ENCODE measurements around the gene RBBP6. TPM values are rescaled to one million over a fixed set of nuclear protein-coding genes. Genes with fewer than 3 reads are reported as not detected.

RBBP6 gene
- total RNA-seq, 2 experiments from 2014 or later: 74.6 to 76.1 TPM

DNA sequence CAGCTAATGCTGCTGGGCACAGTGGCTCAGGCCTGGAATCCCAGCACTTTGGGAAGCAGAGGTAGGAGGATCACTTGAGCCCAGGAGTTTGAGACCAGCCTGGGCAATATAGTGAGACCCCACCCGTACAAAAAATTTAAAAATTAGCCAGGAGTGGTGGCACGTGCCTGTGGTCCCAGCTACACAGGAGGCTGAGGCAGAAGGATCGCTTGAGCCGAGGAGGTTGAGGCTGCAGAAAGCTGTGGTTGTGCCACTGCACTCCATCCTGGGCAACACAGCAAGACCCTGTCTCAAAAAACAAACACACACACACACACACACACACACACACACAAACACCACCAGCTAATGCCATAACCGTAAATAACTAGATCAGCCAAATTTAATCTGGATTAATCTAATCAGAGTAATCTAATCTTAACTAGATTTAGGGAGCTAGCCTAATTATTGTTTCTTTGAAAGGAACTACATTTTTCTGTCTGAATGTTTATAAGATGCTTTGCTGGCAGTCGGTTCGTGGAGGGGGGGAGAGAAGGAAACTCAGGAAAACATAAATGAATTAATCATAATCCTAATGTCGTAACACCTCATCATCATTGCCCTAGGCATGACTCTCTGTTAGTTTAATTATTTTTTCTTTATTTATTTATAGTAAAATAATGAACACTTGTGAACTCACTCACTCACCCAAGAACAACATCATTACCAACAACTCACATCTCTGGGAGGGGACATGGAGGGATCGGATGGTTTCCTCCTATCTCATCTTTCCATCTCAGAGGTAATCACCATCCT is 12.5 kb upstream of the RBBP6 start:
- CTCF ChIA-PET: interaction anchor here (0.7 to 1.8 kb wide), 2 partner anchors 10 kb away, joined by 4 read pairs; no protein-coding TSS in a partner anchor
- POLR2A ChIA-PET: no interaction called here
- Mint-ChIP-seq H3K27me3 (no peaks in the 10 kb centered on the region), H3K4me3 (no peak overlapping the region), H3K4me1 (ENCODE audit: low read depth) (no peaks in the 10 kb centered on the region), H3K27ac (no peak overlapping the region), H3K9me3 (no peaks in the 10 kb centered on the region), H3K36me3 (no peaks in the 10 kb centered on the region)
- DNase-seq: no peak
- intact Hi-C loops (cut with micrococcal nuclease): no loop called here

DNA sequence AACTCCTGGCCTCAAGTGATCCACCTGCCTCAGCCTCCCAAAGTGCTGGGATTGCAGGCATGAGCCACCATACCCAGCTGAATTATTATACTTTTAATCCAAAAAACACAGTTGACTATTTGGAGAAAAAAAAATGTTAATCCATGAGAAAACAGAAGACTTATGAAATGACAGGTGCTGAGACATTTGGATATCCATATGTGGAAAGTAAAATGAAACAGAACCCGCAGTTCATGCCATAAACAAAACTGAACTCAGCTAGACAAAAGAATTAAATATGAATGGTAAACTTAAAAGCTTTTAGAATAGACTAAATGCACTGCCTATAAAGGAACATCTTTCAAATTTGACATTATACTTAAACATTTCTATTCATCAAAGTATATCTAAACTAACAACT is 8.2 kb upstream of the RBBP6 start:
- Mint-ChIP-seq H3K27me3 (no peaks in the 10 kb centered on the region), H3K36me3 (no peaks in the 10 kb centered on the region), H3K4me1 (ENCODE audit: low read depth) (no peaks in the 10 kb centered on the region), H3K9me3 (no peaks in the 10 kb centered on the region), H3K4me3 (no peak overlapping the region), H3K27ac (no peak overlapping the region)
- no peak for DNase-seq
- intact Hi-C loops (cut with micrococcal nuclease): no loop called here
- ChIA-PET CTCF (interaction anchor here (1.2 kb wide), 1 partner anchor 14 kb away, joined by 5 read pairs; no protein-coding TSS in a partner anchor), POLR2A (no interaction called here)

DNA sequence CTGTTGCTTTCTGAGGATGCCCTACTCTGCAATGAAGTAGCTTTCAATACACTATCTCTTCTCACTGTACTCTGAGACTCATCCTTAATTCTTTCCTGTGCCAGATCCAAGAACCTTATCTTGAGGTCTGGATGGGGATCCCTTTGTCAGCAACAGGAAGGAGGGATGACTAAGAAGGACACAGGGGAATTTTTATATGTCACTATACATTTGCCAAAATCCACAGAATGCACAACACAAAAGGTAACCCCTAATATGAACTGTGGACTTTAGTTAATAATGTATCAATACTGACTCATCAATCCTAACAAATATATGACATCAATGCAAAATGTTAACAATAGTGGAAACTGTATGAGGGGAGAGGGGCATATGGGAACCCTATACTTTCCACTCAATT is 4.7 kb upstream of the RBBP6 start:
- intact Hi-C loops (cut with micrococcal nuclease): loop anchor here (5.0 kb wide), 1 partner anchor 723 kb away; the partner anchor contains the start of gene ZKSCAN2
- Mint-ChIP-seq H3K36me3 (peaks cover 4% of the 10 kb centered on the region), H3K27me3 (no peaks in the 10 kb centered on the region), H3K4me1 (ENCODE audit: low read depth) (no peaks in the 10 kb centered on the region), H3K9me3 (no peaks in the 10 kb centered on the region), H3K27ac (no peak overlapping the region), H3K4me3 (no peak overlapping the region)
- CTCF ChIA-PET: no interaction called here
- POLR2A ChIA-PET: no interaction called here
- DNase-seq: no peak

DNA sequence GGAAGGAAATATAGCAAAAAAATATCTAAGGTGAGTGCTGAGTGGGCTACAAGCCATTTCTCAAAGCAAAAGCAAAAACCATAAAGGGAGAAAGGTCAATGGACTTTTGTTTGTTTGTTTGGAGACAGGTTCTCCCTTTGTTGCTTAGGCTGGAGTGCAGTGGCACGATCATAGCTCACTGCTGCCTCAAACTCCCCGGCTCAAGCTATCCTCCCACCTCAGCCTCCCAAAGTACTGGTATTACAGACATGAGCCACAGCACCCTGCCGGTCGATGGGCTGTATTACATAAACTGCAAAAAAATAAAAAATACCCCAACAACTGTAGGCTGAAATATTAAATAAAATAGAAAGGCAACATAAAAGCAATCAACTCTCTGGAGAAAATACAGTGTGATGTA is 3.5 kb upstream of the RBBP6 start:
- peaks cover 10% of the 10 kb centered on the region for H3K36me3 Mint-ChIP-seq
- DNase-seq: no peak
- intact Hi-C loops (cut with micrococcal nuclease): loop anchor here (5.0 kb wide), 1 partner anchor 721 kb away; the partner anchor contains the start of gene ZKSCAN2
- ChIA-PET CTCF (interaction anchor here (3.7 kb wide), 1 partner anchor 19 kb away, joined by 20 read pairs; no protein-coding TSS in a partner anchor), POLR2A (no interaction called here)
- H3K4me3 Mint-ChIP-seq: no peak overlapping the region
- no peak overlapping the region for H3K27ac Mint-ChIP-seq
- no peaks in the 10 kb centered on the region for H3K9me3 Mint-ChIP-seq
- H3K27me3 Mint-ChIP-seq: no peaks in the 10 kb centered on the region
- H3K4me1 Mint-ChIP-seq (ENCODE audit: low read depth): no peaks in the 10 kb centered on the region

DNA sequence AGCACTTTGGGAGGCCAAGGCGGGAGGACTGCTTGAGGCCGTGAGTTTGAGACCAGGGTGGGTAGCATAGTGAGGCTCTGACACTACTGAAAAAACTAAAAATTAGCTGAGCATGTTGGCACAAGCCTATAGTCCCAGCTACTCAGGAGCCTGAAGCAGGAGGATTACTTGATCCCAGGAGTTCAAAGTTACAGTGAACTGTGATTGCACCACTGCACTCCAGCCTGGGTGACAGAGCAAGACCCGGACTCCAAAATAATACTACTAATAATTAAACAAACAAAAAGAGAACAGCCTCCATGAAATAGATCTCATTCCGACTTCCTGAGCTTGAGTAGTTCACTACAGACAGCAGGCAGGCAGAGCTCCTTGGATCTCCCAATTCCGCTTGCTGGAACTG is 2.7 kb upstream of the RBBP6 start:
- H3K4me3 Mint-ChIP-seq: no peak overlapping the region
- no peak overlapping the region for H3K27ac Mint-ChIP-seq
- no peaks in the 10 kb centered on the region for H3K9me3 Mint-ChIP-seq
- ChIA-PET CTCF (interaction anchor here (0.6 to 3.7 kb wide), 4 partner anchors 13 to 1101 kb away, joined by 3 to 20 read pairs (median 4); no protein-coding TSS in a partner anchor), POLR2A (no interaction called here)
- peaks cover 17% of the 10 kb centered on the region for H3K36me3 Mint-ChIP-seq
- intact Hi-C loops (cut with micrococcal nuclease): loop anchor here (5.0 kb wide), 1 partner anchor 721 kb away; the partner anchor contains the start of gene ZKSCAN2
- no peaks in the 10 kb centered on the region for H3K4me1 Mint-ChIP-seq (ENCODE audit: low read depth)
- DNase-seq: no peak
- no peaks in the 10 kb centered on the region for H3K27me3 Mint-ChIP-seq

DNA sequence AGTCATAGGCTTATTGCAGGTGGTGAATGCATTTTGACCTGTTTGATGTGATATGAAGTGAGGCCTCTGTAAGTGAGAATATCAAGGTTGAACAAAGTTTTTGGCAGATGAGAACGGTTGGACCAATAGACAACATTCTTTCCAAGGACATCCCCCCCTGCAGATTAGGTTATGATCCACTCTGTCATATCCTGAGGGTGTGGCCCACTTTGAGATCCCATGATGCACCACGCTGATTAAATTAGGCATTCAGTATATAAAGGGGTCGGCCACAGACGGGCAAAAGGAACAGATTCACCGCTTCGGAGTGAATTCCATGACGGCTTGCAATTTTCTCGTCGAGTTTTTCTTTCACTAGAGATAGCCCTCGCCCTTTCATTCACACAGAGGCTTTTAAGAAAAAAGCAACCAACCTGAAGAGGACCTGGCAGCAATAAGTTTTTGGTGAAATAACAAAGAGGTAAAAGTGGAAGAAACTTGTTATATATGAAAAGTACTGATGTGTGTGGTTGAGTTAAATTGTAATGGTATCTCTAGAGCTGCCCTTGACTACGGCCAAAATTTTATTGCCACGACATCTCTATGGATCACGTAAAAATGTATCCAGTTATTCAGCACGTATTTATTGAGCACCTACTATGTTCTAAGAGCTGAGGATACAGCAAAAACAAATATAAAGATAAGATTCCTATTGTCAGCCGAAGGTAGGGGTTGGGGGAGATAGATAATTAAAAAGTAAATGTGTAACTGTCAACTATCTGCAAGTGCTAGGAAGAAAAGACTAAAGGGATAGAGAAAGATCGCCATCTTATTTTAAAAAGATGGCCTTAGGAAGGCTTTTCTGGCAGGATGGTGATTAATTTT is 1.7 kb upstream of the RBBP6 start:
- H3K27ac Mint-ChIP-seq: no peak overlapping the region
- intact Hi-C loops (cut with micrococcal nuclease): loop anchor here (2.0 to 5.0 kb wide), 2 partner anchors 191 to 720 kb away; partner anchors contain the start of genes TNRC6A and ZKSCAN2
- DNase-seq: no peak
- no peak overlapping the region for H3K4me3 Mint-ChIP-seq
- H3K9me3 Mint-ChIP-seq: no peaks in the 10 kb centered on the region
- peaks cover 5% of the 10 kb centered on the region for H3K4me1 Mint-ChIP-seq (ENCODE audit: low read depth)
- ChIA-PET POLR2A (interaction anchor here (1.0 kb wide), 1 partner anchor 14 kb away, joined by 3 read pairs; no protein-coding TSS in a partner anchor), CTCF (interaction anchor here (0.6 to 3.7 kb wide), 4 partner anchors 14 to 33 kb away, joined by 3 to 20 read pairs (median 4); no protein-coding TSS in a partner anchor)
- H3K36me3 Mint-ChIP-seq: peaks cover 26% of the 10 kb centered on the region
- no peaks in the 10 kb centered on the region for H3K27me3 Mint-ChIP-seq

DNA sequence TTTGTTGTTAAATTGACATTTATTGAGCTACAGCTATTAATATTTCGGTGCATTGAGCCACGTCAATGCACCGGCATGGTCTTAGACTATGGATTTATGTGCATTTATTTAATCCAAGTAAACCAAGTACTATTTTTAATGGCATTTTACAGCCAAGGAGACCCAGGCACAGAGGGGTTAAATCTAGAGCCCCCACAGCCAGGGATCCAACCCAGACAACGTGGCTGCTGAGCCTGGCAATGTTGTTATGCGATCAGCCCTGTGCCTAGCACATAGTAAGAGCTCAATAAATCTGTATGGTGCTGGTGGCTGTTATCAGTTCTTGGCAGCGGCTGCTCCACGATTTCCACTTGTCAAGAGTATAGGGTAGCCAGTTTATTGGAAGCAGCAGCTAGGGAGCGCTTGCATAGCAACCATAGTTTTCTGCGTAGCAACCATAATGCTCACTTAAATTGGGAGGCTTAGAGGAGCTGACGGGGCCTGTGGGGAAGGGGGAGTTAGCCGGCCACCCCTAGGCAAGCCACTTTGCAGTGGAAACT is 541 bp upstream of the RBBP6 start:
- POLR2A ChIA-PET: interaction anchor here (0.6 to 2.4 kb wide), 4 partner anchors 13 to 192 kb away, joined by 3 to 7 read pairs (median 4); no protein-coding TSS in a partner anchor

DNA sequence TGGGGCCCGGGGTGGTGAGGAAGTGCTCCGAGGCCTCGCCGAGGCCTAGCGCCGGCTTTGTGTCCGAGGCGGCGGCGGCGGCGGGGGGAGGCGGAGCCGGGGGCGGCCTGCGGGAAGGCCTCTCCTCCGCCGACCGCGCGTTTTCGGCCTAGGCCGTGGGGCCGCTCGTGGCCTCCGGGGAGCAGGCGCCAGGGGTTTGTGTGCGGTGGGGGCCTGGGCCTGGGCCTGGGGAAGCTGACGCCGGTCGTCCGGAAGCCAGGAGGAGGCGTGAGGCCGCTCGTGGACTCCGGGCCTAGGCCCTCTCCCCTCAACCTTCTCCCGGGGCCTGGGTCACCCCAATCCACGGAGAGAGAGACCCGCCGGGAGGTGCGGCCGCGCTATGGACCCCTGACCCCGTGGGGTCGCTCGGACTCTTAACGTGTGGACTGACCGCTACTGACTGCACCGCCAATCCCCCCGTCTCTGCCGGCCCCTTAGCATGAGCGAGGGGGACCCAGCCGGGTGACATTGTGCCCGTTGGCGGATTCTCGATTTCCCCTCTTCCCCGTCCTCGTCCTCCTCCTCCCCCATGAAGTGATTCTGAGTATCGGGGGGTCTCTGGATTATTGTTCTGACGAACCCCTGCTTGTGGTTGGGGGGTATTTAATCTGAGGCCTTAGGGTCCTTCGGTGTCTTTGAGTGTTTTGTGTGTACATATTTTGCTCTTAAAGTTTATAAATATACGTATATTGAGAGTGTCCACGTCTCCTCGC is 660 bp downstream of the RBBP6 start:
- ChIA-PET CTCF (interaction anchor here (2.1 kb wide), 1 partner anchor 25 kb away, joined by 7 read pairs; no protein-coding TSS in a partner anchor), POLR2A (interaction anchor here (0.9 to 2.4 kb wide), 4 partner anchors 129 to 476 kb away, joined by 3 to 7 read pairs (median 4); no protein-coding TSS in a partner anchor)
- no peaks in the 10 kb centered on the region for H3K27me3 Mint-ChIP-seq
- peak; percentile 68 for DNase-seq
- H3K4me3 Mint-ChIP-seq: peak overlapping the region; percentile 99
- peak overlapping the region; percentile 100 for H3K27ac Mint-ChIP-seq
- H3K9me3 Mint-ChIP-seq: no peaks in the 10 kb centered on the region
- H3K4me1 Mint-ChIP-seq (ENCODE audit: low read depth): peaks cover 23% of the 10 kb centered on the region
- intact Hi-C loops (cut with micrococcal nuclease): loop anchor here (1.0 to 10.0 kb wide), 9 partner anchors 23 to 717 kb away; partner anchors contain the start of genes ARHGAP17, LCMT1, TNRC6A and ZKSCAN2
- peaks cover 35% of the 10 kb centered on the region for H3K36me3 Mint-ChIP-seq

More for the DNA sequence above, 541 bp upstream of the RBBP6 start:
- Mint-ChIP-seq H3K36me3 (peaks cover 29% of the 10 kb centered on the region), H3K27me3 (no peaks in the 10 kb centered on the region), H3K4me3 (peak overlapping the region; percentile 100), H3K4me1 (ENCODE audit: low read depth) (peaks cover 13% of the 10 kb centered on the region), H3K9me3 (no peaks in the 10 kb centered on the region), H3K27ac (peak overlapping the region; percentile 100)
- DNase-seq: no peak
- intact Hi-C loops (cut with micrococcal nuclease): loop anchor here (1.0 to 5.0 kb wide), 4 partner anchors 129 to 718 kb away; partner anchors contain the start of genes TNRC6A and ZKSCAN2
- CTCF ChIA-PET: interaction anchor here (0.6 to 3.7 kb wide), 3 partner anchors 11 to 34 kb away, joined by 3 to 20 read pairs (median 3); no protein-coding TSS in a partner anchor

DNA sequence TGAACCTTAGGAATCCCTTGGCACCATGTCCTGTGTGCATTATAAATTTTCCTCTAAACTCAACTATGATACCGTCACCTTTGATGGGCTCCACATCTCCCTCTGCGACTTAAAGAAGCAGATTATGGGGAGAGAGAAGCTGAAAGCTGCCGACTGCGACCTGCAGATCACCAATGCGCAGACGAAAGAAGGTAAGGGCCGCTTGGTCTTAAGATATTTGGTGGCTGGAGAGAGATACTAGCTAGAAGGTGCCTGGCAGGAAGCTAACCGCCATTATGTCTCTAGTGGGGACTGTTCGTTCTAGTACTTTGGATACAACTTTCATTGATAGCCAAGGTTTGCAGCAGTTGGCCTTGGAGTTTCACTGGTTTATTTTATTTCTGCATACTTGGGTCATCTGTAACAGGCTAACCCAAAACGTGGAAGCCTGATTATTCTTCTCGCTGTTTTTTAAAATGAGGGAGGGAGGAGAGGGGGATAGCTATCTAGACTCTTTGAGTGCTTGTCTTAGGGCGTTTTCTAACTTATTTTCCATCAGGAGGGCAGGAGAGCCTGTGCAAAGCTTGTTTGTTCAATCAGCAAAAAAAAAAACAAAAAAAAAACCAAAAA is 1.3 kb downstream of the RBBP6 start:
- Mint-ChIP-seq H3K4me1 (ENCODE audit: low read depth) (peaks cover 30% of the 10 kb centered on the region), H3K9me3 (no peaks in the 10 kb centered on the region), H3K36me3 (peaks cover 40% of the 10 kb centered on the region), H3K27me3 (no peaks in the 10 kb centered on the region), H3K27ac (peak overlapping the region; percentile 90), H3K4me3 (peak overlapping the region; percentile 99)
- POLR2A ChIA-PET: interaction anchor here (0.9 to 2.4 kb wide), 3 partner anchors 129 to 475 kb away, joined by 3 to 7 read pairs (median 3); no protein-coding TSS in a partner anchor
- intact Hi-C loops (cut with micrococcal nuclease): loop anchor here (1.0 to 10.0 kb wide), 6 partner anchors 22 to 698 kb away; partner anchors contain the start of genes ARHGAP17 and LCMT1
- CTCF ChIA-PET: interaction anchor here (2.1 kb wide), 1 partner anchor 26 kb away, joined by 7 read pairs; no protein-coding TSS in a partner anchor
- DNase-seq: peak; percentile 34

DNA sequence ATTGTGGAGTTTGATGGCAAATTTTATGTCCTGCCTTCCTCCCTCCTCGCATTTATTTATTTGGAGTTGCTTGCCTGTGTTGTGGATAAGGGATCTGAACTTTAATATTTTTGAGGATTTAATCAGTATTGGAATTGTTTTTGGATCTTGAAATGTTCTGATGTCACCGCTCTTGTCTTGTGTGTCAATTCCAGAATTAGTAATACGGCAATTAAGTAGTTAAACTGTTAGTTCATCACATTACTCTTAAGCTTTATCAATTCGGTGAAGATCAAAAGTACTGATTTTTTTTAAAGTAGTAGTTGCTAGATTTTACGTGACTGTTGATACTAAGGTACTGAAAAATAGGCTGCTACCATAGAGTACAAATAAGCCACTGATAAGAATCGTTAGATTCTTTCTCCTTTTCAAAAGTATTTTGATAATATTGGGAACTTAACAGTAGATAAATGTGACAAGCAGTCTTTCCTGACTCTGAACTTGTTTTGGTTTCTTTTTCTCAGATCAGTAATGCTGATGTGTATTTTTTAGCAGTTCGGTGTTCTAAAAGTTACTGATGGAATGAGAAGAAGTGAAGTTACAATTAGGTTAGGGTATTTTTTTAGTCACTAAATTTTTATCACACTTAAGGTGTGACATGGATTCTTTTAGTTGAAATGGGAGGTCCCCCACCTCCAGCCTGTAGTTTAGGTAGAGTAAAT is 2.0 kb downstream of the RBBP6 start:
- Mint-ChIP-seq H3K27ac (peak overlapping the region; percentile 90), H3K27me3 (no peaks in the 10 kb centered on the region), H3K36me3 (peaks cover 42% of the 10 kb centered on the region), H3K9me3 (no peaks in the 10 kb centered on the region), H3K4me1 (ENCODE audit: low read depth) (peaks cover 33% of the 10 kb centered on the region), H3K4me3 (peak overlapping the region; percentile 99)
- no peak for DNase-seq
- POLR2A ChIA-PET: interaction anchor here (0.6 to 2.4 kb wide), 4 partner anchors 128 to 626 kb away, joined by 3 to 7 read pairs (median 5); no protein-coding TSS in a partner anchor
- intact Hi-C loops (cut with micrococcal nuclease): loop anchor here (1.0 to 10.0 kb wide), 6 partner anchors 21 to 699 kb away; partner anchors contain the start of genes ARHGAP17 and LCMT1
- CTCF ChIA-PET: interaction anchor here (0.6 to 2.2 kb wide), 5 partner anchors 25 to 311 kb away, joined by 3 to 7 read pairs (median 3); no protein-coding TSS in a partner anchor
